NAMALWA (cell line): ENCODE results near the gene MLC1.

Experiments used
- DNase-seq: peaks from one replicate; pipeline ENCODE4 v3.0.0-alpha.2; 2015; ENCODE audit warnings: low spot score

MLC1 gene

DNA sequence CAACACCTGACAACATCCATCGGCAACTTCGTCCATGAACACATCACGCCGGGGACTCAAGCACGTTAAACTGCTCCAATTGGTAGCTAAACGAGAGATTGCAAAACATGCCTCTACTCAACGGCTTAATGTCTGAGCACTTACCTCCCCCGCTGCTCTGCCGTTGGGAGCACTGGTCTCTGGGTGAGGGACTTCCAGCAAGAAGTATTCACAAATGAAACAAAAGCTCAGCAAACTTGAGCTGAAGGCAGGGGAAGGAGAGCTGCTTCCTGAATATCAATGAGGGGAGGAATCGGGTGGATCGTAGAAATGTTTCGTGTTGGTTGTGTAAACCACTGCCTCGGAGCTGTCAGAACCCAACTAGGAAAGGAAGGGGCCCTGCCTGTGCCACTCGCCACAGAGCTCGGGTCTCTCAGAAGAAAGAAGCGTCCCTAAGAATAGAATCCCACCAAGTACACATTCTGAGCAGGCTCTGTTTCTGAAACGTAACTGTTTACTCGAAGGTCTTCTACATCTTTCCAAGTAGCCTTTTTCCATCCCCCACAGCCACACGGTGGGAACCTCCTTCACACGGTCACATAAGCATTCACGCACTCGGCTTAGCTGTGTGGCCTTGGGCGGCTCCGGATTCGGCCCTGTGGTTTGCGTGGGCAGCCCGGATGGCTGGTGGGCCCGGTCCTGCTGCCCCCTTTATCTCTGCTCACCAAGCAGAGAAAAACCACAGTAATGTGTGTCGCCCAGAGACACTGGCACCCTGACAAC, at the start of gene MLC1:
Gene MLC1 (minus strand): TSS at position 216 of the 762 bp plus-strand sequence. CDS start 524 bp downstream, outside the sequence.
- no peak for DNase-seq

DNA sequence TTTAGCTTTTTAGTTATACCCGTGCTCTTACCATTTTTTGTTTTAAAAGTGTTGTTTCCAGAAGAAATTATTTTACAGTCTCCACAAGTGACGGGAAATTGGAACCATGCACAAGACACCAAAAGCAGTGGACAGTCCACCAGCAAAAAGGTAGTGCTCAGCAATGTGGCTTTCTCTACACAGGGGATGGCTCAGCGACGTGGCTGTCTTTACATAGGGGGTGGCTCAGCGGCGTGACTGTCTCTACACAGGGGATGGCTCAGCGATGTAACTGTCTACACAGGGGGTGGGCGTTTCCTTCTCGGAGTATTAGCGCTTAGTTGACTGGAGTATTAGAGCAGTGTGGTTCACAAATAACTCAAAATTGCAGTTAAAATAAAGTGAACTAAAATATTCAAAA, 49.3 kb upstream of the MLC1 start:
- no peak for DNase-seq

GRCh38 chr22:50131894-50132293, 46.7 kb upstream of the MLC1 start:
- no peak for DNase-seq

DNA sequence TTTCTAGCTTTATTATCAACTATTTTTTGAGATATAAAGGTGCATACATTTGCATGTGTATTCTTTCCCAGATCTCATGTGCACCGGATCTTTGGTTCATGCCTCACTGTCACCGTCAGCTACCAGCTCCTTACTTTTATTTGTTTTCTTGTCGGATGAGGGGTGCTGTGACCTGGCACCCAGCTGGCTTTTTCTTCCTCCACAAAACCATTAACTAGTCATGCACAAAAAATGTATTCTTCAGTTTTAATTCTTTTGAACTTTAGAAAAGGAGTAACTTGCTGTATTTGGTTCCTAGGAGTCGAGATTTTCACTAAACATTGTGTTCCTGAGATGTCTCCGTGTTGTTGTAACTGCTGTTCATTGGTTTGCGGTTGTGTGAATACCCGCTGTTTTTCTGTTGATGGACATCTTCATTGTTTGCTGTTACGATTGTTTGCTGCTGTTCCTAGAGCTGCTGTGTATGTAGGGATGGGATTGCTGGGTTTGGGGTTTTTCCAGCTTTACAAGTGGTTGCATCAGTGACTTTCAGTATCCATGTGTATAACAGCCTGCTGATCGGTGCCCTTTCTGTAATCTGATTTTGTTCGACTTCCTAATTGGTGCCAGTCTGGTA, 44.0 kb upstream of the MLC1 start:
- no peak for DNase-seq

DNA sequence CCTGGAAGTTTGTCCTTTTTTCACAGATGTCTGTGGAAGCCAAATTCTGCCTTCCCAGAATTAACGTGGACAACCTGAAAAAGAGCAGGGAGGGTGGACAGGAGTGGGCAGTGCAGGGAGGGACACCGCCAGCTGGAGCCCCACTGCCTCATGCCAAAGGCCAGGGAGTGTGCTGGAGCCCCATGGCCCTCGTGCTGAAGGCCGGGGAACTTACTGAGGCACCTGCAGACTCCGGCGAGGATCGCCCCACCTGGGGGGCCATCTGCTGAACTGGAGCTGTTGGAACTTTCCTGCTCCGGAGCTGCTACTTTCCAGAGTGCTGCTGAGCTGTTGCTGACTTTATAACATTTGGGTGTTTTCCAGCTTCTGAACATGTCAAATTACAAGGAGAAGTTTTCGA, 39.8 kb upstream of the MLC1 start:
- no peak for DNase-seq

DNA sequence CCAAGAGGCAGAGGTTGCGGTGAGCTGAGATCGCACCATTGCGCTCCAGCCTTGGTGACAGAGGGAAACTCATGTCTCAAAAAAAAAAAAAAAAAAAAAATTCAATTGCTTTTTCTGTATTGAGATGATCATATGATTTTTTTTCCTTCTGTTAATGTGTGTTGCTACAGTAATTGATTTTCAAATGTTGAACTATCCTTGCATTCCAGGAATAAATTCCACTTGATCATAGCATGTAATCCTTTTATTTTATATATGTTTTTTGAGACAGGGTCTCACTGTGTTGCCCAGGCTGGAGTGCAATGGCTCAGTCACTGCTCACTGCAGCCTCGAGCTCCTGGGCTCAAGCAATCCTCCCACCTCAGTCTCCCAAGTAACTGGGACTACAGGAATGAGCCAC, 37.9 kb upstream of the MLC1 start:
- no peak for DNase-seq

- no peak for DNase-seq
These were observed 36.0 kb upstream of the MLC1 start for GRCh38 chr22:50121202-50121740.

- DNase-seq: no peak
These were observed 34.6 kb upstream of the MLC1 start for GRCh38 chr22:50119768-50120251.

DNA sequence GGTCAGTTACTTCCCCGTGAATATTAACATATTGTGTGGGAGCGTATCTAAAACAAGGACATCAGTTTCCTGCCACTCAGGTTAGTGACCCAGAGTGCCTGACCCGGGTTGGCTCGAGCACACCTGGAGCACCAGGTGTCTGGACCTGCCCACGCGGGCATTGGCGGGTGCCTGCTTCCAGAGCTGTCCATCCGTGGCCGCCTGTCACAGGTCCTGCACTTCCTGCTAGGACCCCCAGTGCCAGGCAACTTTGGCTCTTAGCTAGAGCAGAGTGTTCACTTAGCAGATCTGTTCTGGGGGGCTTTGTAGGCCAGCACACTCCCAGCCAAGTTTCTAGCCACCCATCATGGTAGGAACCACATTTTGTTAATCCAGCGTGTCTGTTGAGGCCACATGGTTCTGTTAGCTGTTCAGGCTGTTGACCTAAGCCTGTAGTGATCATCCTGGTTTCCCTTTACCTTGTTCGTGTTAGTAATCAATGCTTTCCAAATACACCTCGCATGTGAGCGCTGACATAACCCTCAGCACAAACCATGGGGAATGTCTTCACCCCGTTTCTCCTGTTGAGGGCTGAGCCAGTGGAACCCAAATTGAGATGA, 34.0 kb upstream of the MLC1 start:
- DNase-seq: no peak

DNA sequence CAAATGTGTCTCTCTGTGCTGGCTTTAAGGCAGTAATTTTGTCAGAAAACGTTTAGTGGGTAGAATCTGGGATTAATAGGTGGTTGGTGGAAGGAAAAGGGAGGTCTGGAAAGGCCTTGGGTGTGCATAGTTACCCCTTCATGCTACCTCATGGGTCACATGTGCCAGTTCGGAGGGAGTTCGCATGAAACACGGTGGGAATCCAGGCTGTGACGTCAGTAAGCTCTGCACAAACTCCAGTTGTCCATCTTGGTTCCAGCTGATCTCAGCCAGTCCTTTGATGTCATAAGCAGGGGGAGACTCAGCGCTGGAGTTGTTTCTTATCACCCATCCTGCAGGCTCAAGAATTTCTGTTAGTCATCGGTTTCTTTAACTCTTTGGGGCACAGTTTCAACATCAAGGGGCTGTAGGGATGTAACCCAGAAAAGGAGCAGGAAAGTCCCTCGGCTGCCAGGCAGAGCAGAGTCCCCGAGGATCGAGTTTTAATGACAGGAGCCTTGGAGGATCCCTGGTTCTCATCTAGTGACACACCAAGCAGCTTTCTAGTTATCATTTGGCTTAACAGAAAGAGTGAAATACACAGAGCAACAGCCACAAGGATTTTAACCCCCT, 33.4 kb upstream of the MLC1 start:
- no peak for DNase-seq

DNA sequence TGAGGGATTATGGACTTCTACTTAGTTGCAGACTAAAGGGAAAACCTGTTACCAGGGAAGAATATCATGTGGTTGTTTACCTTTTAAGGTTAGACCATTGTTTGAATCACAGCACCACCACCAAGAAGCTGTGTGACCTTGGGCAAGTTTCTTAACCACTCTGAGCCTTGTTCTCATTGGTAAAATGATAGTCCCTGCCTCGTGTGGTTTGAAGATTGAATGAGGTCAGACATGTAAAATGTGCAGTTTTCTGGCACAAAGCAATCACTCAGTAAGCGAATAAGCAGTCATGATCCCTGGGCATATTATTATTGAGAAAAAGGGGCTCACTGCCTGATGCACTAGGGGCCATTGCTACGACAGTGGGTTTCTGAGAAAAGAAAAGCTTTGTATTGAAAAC, 32.9 kb upstream of the MLC1 start:
- DNase-seq: no peak

GRCh38 chr22:50117168-50117762, 32.0 kb upstream of the MLC1 start:
- DNase-seq: no peak

GRCh38 chr22:50115693-50116092, 30.5 kb upstream of the MLC1 start:
- DNase-seq: no peak

DNA sequence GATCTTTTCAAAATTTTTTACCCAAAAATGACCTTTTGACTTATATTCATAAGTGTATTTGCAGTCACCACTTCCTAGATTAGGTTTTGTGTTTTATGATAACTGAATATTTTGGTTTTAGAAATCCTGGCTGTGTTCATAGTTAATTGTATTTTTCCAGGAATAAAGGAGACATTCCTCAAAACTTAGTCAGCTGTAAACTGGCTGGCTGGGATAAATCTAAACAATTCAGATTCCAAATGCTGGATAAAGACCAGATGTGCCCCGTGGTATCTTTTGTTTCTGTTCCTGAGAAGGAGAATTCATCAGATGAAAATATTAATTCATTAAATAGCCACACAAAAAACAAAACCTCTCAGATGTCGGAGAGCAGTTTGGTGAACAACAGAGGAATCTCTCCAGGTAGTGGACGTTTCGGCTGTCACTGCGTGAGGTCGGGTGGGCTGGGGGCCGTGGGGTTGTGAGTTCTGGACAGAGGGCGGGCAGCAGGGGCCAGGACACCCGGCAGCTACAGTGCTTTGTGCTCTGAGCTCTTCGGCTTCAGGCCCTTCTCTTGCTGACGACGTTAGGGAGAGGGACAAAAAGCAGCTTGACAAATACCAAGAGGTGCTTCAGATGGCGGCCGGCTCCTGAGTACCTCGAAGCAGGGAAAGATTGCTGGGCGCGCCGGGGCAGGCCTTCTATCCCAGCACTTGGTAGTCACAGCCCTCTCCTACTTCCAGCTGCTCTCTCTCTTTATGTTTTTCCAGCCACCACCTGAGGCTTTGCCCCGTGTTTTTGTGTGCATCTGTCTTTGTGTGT, 29.2 kb upstream of the MLC1 start:
- DNase-seq: no peak

DNA sequence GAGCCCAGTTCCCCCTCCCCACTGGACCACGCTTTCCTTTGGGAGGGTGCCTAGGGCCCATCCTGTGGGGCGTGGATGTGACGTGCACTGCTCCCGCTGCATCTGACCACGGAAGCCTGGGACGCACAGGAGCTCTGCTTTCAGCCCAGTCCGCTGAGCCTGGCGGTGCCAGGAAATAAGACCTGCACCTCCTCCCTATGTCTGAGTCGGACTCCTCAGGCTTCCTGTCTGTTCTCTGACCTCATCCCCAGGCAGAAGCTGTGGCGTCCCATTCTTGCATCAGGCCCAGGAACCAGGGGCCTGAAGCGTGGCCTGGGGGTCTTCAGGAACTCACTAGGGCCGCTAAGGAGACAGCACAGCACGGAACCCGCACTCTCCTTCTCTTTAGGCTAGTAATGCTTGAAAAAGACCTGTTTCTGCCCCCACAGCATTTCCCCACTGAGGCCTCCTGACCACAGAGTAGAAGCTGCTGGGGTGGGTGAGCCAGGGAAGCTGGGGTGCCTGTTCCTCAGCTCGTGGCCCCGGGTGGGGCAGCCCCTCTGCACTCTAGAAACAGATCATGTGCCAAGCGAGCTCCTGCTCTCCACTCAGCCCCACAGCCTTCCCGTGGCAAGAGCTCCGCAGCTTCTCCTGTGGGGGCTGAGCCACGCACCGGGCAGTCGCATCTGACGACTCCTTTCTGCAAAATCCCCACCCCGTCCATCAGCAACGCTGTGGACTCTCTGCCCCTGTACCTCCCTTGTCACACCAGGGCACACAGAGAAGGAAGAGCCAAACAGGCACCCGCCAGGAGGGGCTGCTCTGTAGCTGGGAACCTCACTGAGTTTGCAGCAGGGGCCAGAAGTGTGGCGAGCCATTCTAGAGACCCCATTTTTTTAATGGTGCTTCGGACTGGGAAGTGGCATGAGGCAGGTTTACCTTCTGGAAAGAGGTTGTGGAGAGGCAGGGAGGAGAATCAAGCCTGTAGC, 27.2 kb upstream of the MLC1 start:
- no peak for DNase-seq

- no peak for DNase-seq
These were observed 25.8 kb upstream of the MLC1 start for GRCh38 chr22:50111056-50111455.

- no peak for DNase-seq
These were observed 22.3 kb upstream of the MLC1 start for GRCh38 chr22:50107529-50107928.

DNA sequence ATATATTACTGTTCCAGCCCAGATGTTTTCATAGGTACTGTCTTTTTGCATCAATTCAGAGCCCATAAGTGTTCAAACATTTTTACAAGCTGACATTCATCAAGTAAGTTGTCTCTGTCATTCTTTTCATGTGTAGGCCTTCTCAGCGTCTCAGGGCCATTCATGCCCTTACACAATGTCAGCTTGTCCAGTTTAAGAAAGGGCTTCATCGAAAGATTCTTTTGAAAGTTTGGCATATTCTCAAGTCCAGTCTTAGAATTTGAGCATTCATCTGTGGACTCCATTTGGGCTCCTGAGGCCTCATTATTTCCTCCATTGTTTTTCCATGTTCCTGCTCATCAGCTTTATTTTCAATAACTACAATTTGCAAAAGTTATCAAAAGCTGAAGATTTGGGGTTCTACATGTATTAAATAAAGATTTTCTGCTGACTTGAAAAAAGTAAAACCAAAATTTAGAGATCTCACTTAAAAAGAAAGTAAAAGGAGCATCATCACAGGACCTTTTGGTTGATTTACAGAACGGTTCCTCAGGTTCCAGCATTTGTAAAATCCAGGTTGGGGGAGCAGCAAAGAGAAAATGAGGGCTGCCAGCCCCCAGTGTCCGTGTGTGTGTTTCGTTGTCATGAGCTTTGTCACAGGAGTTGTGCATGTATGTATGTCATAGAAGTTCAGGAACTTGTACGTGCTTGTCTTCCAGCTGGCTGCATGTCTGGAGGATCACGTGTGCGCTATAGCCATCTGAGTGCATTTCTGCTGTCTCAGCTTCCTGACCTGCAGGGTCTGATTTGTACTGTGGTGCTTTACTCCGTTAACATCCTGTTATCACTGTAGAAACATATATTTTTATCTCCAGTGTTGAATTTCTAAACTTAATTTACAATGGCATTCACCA, 20.2 kb upstream of the MLC1 start:
- peak; percentile 61 for DNase-seq

- DNase-seq: no peak
These were observed 18.9 kb upstream of the MLC1 start for GRCh38 chr22:50104141-50104544.
